Transverse colon (tissue), 4 donors: ENCODE results near the gene LDLRAD4.

Experiments
- POLR2A ChIP-seq: fragments of 450-650 bp; IDR thresholded peaks from one replicate; pipeline ENCODE4 v1.6.1; 2016; ENCODE audit warnings: antibody characterized with exemption, mild to moderate bottlenecking, moderate library complexity
- POLR2AphosphoS5 ChIP-seq, 3 donors: sonication (generic); formaldehyde crosslinking; IDR thresholded peaks; one replicate each; pipeline ENCODE4 v1.6.1; 2016; ENCODE audit warnings: antibody characterized with exemption in 3 of 3
- TF ChIP-seq, protein P1 (sequence below), 5 experiments: fragments of 200-600 bp in 3 of 5; fragments of 450-650 bp in 2 of 5; sonication (generic) in 3 of 5; IDR thresholded peaks; 1 replicate in 2 of 5; 2 replicates in 3 of 5; pipeline ENCODE4 v1.5.1; 2016 to 2017; ENCODE audit warnings: antibody characterized with exemption in 5 of 5, inconsistent platforms in 3 of 5, mild to moderate bottlenecking in 2 of 5, moderate library complexity in 1 of 5

DNA sequence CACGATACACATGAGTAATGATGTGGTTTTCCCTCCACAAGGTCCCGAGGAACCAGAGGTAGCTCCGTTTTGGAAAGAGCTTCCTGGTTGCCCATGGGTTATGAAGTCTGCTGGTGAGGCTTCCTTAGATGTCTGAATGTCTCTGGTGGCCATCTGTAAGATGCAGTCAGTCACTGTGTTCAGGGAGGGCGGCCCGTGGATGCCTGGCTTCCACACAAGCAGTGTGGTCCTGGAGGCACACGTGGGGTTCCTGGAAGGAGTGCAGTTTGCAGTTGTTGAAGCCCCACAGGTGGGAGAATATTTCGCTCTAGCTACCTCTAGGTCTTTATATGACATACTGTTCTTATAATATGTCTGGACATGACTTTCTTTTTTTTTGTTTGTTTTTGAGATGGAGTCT is 298.8 kb downstream of the LDLRAD4 start:
- no peak for TF ChIP-seq POLR2A
- TF ChIP-seq, protein P1, sequence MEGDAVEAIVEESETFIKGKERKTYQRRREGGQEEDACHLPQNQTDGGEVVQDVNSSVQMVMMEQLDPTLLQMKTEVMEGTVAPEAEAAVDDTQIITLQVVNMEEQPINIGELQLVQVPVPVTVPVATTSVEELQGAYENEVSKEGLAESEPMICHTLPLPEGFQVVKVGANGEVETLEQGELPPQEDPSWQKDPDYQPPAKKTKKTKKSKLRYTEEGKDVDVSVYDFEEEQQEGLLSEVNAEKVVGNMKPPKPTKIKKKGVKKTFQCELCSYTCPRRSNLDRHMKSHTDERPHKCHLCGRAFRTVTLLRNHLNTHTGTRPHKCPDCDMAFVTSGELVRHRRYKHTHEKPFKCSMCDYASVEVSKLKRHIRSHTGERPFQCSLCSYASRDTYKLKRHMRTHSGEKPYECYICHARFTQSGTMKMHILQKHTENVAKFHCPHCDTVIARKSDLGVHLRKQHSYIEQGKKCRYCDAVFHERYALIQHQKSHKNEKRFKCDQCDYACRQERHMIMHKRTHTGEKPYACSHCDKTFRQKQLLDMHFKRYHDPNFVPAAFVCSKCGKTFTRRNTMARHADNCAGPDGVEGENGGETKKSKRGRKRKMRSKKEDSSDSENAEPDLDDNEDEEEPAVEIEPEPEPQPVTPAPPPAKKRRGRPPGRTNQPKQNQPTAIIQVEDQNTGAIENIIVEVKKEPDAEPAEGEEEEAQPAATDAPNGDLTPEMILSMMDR (IDR thresholded peaks at IDR 0.05), result no peak
- no peak for TF ChIP-seq POLR2AphosphoS5 (IDR thresholded peaks at IDR 0.05)
